Smooth muscle cell of the umbilical artery (primary cell): ENCODE data around the gene SERBP1. TPM values are rescaled to one million over a fixed set of nuclear protein-coding genes. Genes with fewer than 3 reads are reported as not detected.

ENCODE experiments used
- total RNA-seq: library from RNA; depleted of rRNA; stranded (reverse); fragments of >200 nt; gene quantifications from 2 replicates; pipeline ENCODE4 v1.2.3, GENCODE V29; 2014

SERBP1 gene
- total RNA-seq, result 129 and 252 TPM in 2 replicates

DNA sequence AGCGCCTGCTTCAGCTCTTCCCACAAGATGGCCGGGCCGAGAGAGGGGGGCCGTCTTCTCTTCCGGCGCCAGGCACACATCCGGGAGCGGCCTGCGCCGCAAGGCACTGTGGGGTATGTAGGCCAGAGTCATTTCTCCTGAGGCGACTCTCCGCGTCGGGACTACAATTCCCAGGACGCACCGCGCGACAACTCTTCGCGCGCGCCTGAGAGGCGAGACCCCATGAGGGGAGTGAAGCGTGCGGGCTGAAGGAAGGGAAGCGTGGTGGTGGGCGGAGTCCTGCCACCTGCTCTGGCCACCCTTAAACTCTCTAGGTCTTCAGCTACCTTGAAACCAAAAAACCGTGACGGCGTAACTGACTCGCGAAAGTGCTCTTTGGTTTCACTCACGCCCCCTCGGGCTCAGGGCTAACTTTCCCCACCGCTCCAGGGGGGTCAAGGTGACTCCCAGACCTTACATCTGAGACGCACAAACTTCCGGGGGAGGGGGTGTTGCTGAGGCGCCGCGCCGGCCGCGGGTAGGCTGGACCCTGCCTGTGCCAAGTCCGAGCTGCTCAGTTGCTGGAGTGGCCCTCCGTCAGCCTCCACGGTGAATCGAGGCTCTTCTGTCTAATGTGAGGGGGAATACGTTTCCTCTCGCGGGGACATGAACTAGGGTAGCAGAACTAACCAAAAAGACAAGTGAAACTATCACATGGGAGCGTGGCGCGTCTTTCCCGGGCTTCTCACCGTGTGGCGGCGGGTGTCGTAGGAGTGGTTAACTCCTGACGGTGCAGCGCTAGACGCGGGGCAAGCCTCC is at the start of gene SERBP1:
Gene SERBP1 (minus strand): TSS at position 45 of the 798 bp plus-strand sequence. CDS start 102 bp downstream, outside the sequence.

Other genes starting within 250 kb of the SERBP1 start
- not detected in 2 replicates for gene IL12RB2, start 122.5 kb downstream of the SERBP1 start, total RNA-seq